Stimulated activated CD4-positive, alpha-beta T cell treated with anti-CD3 and anti-CD28 coated beads, Interleukin-2, amount 100 ng/mL, for 48 hours (primary cell): Measurements from ENCODE around the gene PAQR6.

ENCODE experiments used
- DNase-seq, 2 donors: peaks; one replicate each; pipeline ENCODE4 v3.0.0-alpha.2; 2020

Gene PAQR6

GRCh38 chr1:156262461-156263287, 14.8 kb upstream of the PAQR6 start:
- DNase-seq = no peak

DNA sequence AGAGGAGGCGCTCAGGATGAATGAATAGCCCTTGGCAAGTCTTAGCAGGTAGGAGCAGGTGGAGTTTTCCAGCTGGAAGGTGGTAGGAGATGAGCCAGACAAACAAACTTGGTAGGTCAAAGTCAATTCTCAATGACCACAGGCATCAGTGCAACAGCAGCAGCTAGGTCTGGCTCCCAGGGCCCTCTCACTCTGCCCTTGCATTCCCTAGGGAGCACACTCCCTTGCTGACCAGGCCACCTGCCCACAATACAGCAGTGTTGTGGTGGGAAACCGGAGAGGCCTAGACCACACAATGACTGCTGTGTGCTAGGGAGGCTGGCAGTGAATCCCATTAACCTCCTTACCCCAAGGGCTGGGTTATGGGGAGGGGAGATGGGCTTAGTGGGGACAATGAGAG, 13.0 kb upstream of the PAQR6 start:
- no peak for DNase-seq

DNA sequence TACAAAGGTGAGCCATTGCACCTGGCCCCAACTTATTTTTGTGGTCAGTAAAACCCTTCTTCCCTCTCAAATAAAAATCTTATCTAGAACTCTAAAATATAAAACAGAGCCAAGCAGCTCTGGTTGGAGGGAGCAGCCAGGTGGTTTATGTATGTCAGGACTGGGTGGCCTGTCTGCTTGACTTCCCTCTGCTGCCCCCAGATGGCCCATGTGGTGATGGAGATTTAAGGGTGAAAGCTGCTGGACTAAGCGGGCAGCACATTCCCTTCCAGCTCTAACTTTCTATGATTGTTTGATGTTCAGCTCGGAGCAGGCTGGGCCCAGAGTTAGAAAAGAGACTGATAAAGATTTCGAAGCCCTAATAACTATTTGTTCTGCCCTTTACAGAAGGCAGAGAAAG, 11.9 kb upstream of the PAQR6 start:
- no peak for DNase-seq

- DNase-seq = no peak
Measured at GRCh38 chr1:156258859-156259258, 11.0 kb upstream of the PAQR6 start.

DNA sequence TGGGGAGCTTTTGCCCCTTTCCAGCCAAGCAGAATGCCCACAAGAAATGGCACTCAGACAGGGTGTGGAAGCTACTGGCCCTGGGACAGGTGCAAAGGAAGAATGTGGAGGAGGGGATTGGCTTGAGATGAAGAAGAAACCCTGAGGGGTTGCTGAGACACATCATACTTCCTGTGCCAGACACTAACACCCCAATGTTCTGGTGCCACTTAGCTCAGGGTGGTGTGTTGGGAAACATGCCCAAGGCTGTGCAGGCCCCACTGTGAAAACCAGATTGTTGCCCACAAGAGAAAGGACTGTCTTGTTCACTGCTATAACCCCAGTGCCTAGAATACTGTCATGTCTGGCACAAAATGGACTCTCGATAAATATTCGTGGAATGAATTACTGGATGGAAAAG, 9.9 kb upstream of the PAQR6 start:
- DNase-seq = no peak

- no peak for DNase-seq
Measured at GRCh38 chr1:156253634-156254033, 5.8 kb upstream of the PAQR6 start.

DNA sequence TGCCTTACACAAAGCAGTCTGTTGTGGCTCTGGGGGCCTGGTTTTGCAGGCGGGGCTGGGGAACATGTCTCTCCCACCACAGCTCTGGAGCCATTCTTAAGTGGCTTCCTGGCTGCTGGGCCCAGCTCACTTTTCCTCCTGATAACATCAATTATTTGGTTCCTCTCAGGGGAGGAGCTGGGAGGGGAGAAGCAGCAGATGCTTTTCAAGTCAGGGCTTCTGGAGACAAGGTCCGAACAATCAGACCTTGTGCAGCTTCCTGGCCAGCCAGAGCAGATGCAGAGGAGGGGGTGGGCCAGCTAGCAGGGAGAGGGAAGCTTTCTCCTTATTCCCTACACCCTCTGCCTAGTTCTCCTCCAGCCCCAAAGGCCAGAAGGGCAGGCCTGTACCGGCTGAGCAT, 3.7 kb upstream of the PAQR6 start:
- no peak for DNase-seq

DNA sequence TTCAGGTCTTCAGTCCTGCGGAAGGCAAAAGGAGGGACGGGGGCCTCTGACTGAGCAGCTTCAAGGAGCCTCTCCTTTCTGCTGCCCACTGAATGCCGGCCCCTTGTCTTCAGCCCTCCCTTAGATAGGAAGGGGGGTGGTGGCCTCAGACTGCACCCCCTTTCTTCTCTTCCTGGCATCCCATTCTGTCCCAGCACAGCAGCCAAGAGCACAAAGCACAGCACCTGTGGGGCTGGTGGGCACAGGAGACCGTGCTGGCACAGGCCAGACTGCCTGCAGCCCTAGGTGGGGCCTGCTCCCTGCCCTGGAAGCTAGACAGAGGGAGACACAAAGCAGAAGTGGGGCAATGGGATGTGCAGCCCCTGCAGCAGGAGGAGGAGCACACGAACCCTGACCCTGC, 1.7 kb upstream of the PAQR6 start:
- no peak for DNase-seq

DNA sequence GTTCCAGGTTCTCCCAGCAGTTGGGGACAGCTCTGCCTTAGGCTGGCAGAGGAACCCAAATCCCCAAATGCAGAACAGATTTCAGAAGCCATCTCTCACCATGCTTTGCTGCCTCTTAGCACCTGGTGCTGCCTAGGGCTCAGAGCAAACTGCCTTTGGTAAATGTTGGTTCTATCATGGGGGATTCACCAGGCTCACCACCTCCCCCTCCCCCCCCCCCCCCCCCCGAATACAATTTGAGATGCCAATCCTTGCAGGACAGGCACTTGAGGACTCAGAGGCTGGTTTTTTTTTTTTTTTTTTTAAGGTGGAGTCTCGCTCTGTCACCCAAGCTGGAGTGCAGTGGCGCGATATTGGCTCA, 447 bp upstream of the PAQR6 start:
- no peak for DNase-seq

GRCh38 chr1:156246781-156247459, 936 bp downstream of the PAQR6 start:
- no peak for DNase-seq

GRCh38 chr1:156246241-156246780, 1.5 kb downstream of the PAQR6 start:
- DNase-seq = no peak

- no peak for DNase-seq
Measured at GRCh38 chr1:156245451-156246232, 2.2 kb downstream of the PAQR6 start.

DNA sequence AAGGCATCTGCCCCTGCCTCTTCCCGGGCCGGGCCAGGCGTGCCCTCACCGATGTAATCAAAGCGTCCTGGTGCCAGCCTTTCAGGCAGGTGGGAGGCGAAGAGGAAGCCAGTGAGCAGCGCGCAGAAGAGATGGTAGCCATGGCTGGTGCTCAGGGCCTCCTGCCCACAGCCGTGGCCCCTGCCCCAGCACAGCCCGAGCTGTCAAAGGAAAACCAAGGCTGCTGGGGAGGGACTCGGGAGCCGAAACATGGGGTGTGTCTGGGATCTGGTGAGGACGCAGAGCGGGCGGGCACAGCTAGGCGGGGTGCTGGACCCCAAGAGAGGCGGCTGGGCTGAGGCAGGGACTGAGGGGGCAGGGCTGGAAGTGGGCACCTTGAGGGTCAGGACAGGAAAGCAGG, 3.1 kb downstream of the PAQR6 start:
- DNase-seq = no peak

GRCh38 chr1:156244126-156244525, 3.7 kb downstream of the PAQR6 start:
- DNase-seq = no peak

DNA sequence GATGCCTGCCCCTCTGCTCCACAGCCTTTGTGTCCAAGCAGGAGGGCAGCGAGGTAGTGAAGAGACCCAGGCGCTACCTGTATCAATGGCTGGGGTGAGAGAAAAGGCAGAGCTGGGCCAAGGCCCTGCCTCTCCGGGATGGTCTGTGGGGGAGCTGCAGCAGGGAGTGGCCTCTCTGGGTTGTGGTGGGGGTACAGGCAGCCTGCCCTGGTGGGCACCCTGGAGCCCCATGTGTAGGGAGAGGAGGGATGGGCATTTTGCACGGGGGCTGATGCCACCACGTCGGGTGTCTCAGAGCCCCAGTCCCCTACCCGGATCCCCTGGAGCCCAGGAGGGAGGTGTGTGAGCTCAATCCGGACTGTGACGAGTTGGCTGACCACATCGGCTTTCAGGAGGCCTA, 5.1 kb downstream of the PAQR6 start:
- no peak for DNase-seq

- no peak for DNase-seq
Measured at GRCh38 chr1:156241926-156242325, 5.9 kb downstream of the PAQR6 start, which contains the start of gene BGLAP. TSS of gene BGLAP (plus strand) at chr1:156242184. CDS start at chr1:156242232, 48 bp downstream.

GRCh38 chr1:156241311-156241811, 6.5 kb downstream of the PAQR6 start:
- no peak for DNase-seq

DNA sequence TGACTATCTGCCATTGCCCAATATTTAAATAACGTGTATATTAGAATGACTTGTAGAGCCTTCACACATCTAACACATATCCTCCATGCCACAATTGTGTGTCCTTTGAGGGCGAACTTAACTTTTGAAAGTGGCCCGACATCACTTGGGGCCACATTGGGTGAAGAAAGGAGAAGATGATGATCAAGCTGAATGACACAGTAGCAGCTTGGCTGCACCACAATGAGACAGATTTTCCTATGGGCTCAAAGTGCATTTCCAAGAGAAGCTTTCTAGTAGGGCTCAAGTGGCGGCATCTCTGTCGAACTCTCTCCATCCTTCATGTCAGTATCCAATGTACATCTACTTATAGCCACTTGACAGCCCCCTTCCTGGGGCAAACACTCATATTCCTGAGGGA, 9.6 kb downstream of the PAQR6 start:
- DNase-seq = no peak

DNA sequence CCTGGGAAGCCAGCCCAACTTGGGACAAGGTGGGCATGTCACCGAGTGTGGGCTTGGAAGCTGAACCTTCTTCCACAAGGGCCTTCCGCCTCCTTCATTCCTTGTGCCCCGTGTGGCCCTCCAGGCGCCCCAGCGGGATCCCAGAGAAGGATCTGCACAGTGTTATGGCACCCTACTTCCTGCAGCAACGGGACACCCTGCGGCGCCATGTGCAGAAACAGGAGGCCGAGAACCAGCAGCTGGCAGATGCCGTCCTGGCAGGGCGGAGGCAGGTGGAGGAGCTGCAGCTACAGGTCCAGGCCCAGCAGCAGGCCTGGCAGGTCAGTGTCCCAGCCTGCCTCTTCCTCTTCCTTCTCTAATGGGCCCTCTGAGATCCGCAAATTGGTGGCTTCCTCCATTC, 11.7 kb downstream of the PAQR6 start:
- DNase-seq = no peak

GRCh38 chr1:156233426-156234127, 14.3 kb downstream of the PAQR6 start:
- DNase-seq = no peak

DNA sequence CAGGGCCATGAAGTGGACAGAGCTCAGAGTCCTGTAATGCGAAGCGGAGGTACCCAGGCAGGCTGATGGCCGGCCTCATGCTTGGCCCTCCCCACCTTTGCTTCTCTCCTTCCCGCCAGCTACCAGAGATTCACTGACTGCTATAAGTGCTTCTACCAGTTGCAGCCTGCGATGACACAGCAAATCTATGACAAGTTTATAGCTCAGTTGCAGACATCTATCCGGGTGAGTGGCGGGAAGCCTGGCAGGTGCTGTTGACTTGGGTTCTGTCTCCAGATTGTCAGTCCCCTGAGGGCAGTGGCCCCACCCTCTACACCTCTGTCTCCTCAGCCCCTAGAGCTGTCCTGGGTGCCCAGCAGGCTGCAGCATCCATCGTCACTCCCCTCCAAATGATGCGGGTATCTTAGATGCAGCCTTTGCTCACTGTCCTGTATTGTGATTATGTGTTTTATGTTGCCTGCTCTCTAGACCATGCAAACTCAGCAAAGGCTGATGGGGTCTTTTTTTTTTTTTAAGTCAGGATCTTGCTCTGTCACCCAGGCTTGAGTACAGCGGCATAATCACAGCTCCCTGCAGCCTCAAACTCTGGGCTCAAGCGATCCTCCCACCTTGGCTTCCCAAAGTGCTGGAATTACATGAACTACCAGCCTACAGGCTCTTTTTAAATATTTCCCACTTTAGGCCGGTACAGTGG, 15.5 kb downstream of the PAQR6 start:
- DNase-seq = no peak

DNA sequence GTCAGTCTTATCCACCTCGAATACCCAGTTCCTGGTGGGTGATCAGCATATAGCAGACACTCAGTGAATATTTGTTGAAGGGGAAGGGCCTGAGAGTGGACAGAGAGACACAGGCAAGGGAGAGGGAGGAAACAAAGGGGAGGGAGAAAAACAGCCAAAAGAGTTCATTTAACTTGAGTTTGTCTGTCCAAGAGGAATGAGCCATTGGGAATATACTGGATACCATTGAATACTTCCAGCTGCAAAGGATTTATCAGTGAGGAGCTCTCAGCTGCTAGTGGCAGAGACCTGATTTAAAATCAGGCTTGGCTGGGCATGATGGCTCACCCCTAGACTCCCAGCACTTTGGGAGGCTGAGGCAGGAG, 17.4 kb downstream of the PAQR6 start:
- DNase-seq = no peak
